ENCODE measurements around the gene HOXB6. TPM values are rescaled to one million over a fixed set of nuclear protein-coding genes. Genes with fewer than 3 reads are reported as not detected.

Gene HOXB6
- total RNA-seq, 1 experiment from 2014 or later = 64.8 TPM

DNA sequence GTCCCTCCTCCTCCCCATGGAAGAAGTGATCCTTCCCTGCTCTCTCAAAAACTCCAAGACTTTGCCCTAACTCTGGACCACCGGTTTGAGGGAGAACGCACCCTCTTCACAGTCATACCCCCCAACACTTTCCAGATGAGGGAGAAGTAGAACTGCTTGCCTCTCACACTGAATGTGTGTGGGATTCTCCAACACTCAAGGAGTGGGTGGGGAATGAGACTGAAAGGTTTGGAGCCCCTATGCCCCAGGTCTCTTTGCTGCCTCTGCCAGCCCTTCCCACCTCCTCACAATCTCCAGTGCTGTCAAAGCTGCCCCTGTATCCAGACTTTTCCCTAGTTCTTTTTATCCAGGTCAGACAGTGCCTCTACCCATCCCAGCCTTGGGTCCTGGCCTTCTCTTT is 38.1 kb downstream of the HOXB6 start:
- ChIA-PET CTCF (no interaction called here), POLR2A (no interaction called here), RAD21 (ENCODE audit: low non-redundant PET in 1 of 2, low total read pairs in 2 of 2, uncharacterized antibody in 2 of 2, unreplicated experiment in 2 of 2) (no interaction called here)
- H3K9me3 ChIP-seq (ENCODE audit: control insufficient read depth in 1 of 2, insufficient read depth in 1 of 2, low read depth in 1 of 2, low read length in 2 of 2) = no peaks in the 10 kb centered on the region
- H3K4me1 ChIP-seq (ENCODE audit: control insufficient read depth in 1 of 2, insufficient read depth in 2 of 2, low read length in 2 of 2) = no peaks in the 10 kb centered on the region
- peaks cover 48% of the 10 kb centered on the region for H3K79me2 ChIP-seq (ENCODE audit: insufficient read depth, low read length)
- H3K4me3 ChIP-seq (replicated peaks in 1 of 2; ENCODE audit: low read depth in 1 of 2, low read length in 2 of 2) = no peak overlapping the region
- H3K36me3 ChIP-seq (ENCODE audit: control insufficient read depth in 1 of 2, insufficient read depth in 2 of 2, low read length in 2 of 2) = no peaks in the 10 kb centered on the region; a peak in 1 of 4 replicates
- ATAC-seq = no peak
- no peaks in the 10 kb centered on the region for H3K27me3 ChIP-seq (ENCODE audit: insufficient read depth, low read length)
- DNase-seq (ENCODE audit: low read depth, low spot score) = no peak
- no peak overlapping the region for H3K27ac ChIP-seq (ENCODE audit: low read depth, low read length)
- BruUV-seq (replicated peaks) = no TSS peak
- H2AFZ ChIP-seq (ENCODE audit: low read depth, low read length, poor library complexity, severe bottlenecking) = no peak overlapping the region
- H3K9me2 ChIP-seq (ENCODE audit: insufficient read depth) = no peaks in the 10 kb centered on the region
- H4K20me1 ChIP-seq (ENCODE audit: insufficient read depth) = no peaks in the 10 kb centered on the region
- intact Hi-C loops (cut with micrococcal nuclease) = no loop called here
- TF ChIP-seq, protein P1, sequence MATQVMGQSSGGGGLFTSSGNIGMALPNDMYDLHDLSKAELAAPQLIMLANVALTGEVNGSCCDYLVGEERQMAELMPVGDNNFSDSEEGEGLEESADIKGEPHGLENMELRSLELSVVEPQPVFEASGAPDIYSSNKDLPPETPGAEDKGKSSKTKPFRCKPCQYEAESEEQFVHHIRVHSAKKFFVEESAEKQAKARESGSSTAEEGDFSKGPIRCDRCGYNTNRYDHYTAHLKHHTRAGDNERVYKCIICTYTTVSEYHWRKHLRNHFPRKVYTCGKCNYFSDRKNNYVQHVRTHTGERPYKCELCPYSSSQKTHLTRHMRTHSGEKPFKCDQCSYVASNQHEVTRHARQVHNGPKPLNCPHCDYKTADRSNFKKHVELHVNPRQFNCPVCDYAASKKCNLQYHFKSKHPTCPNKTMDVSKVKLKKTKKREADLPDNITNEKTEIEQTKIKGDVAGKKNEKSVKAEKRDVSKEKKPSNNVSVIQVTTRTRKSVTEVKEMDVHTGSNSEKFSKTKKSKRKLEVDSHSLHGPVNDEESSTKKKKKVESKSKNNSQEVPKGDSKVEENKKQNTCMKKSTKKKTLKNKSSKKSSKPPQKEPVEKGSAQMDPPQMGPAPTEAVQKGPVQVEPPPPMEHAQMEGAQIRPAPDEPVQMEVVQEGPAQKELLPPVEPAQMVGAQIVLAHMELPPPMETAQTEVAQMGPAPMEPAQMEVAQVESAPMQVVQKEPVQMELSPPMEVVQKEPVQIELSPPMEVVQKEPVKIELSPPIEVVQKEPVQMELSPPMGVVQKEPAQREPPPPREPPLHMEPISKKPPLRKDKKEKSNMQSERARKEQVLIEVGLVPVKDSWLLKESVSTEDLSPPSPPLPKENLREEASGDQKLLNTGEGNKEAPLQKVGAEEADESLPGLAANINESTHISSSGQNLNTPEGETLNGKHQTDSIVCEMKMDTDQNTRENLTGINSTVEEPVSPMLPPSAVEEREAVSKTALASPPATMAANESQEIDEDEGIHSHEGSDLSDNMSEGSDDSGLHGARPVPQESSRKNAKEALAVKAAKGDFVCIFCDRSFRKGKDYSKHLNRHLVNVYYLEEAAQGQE (IDR thresholded peaks at IDR 0.05; ENCODE audit: low read depth) = no peak
- TF ChIP-seq ZNF274 (IDR thresholded peaks at IDR 0.05; ENCODE audit: low read depth, low read length) = no peak
- TF ChIP-seq, protein P2, sequence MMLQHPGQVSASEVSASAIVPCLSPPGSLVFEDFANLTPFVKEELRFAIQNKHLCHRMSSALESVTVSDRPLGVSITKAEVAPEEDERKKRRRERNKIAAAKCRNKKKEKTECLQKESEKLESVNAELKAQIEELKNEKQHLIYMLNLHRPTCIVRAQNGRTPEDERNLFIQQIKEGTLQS (IDR thresholded peaks at IDR 0.05) = no peak
- no peak for TF ChIP-seq CEBPB (IDR thresholded peaks at IDR 0.05; ENCODE audit: low read depth)
- TF ChIP-seq, protein P3, sequence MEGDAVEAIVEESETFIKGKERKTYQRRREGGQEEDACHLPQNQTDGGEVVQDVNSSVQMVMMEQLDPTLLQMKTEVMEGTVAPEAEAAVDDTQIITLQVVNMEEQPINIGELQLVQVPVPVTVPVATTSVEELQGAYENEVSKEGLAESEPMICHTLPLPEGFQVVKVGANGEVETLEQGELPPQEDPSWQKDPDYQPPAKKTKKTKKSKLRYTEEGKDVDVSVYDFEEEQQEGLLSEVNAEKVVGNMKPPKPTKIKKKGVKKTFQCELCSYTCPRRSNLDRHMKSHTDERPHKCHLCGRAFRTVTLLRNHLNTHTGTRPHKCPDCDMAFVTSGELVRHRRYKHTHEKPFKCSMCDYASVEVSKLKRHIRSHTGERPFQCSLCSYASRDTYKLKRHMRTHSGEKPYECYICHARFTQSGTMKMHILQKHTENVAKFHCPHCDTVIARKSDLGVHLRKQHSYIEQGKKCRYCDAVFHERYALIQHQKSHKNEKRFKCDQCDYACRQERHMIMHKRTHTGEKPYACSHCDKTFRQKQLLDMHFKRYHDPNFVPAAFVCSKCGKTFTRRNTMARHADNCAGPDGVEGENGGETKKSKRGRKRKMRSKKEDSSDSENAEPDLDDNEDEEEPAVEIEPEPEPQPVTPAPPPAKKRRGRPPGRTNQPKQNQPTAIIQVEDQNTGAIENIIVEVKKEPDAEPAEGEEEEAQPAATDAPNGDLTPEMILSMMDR (IDR thresholded peaks at IDR 0.05 in 2 of 3, conservative IDR thresholded peaks at IDR 0.05 in 1 of 3; ENCODE audit: borderline replicate concordance in 1 of 3, insufficient read depth in 1 of 3, low read depth in 2 of 3, low read length in 2 of 3) = no peak
- no peak for TF ChIP-seq SRF (IDR thresholded peaks at IDR 0.05; ENCODE audit: low read depth)
- TF ChIP-seq YY1 (IDR thresholded peaks at IDR 0.05; ENCODE audit: extremely low read depth, insufficient replicate concordance, low read depth, low read length) = no peak
- TF ChIP-seq JUND (IDR thresholded peaks at IDR 0.05) = no peak
- no peak for TF ChIP-seq POLR2A (IDR thresholded peaks at IDR 0.05; ENCODE audit: borderline replicate concordance, extremely low read depth, insufficient read depth, insufficient read length)
- TF ChIP-seq SP1 (IDR thresholded peaks at IDR 0.05; ENCODE audit: low read depth) = no peak
- TF ChIP-seq ZFX (IDR thresholded peaks at IDR 0.05) = no peak
- no peak for TF ChIP-seq RAD21 (IDR thresholded peaks at IDR 0.05; ENCODE audit: low read depth)
- TF ChIP-seq EZH2phosphoT487 (IDR thresholded peaks at IDR 0.05; ENCODE audit: borderline replicate concordance) = no peak
- H3K4me2 ChIP-seq (ENCODE audit: low read length) = no peak overlapping the region
- H3K9ac ChIP-seq (ENCODE audit: low read length) = no peak overlapping the region
